Measurements from ENCODE around the gene ZNF423. TPM values are rescaled to one million over a fixed set of nuclear protein-coding genes. Genes with fewer than 3 reads are reported as not detected.

ZNF423 gene
- total RNA-seq, 1 donor from 2014 or later, result 10.6 TPM

GRCh38 chr16:49505556-49505955 lies 350.4 kb downstream of the ZNF423 start:
- peaks cover 3% of the 10 kb centered on the region for H3K36me3 Mint-ChIP-seq (ENCODE audit: low read depth, unreplicated experiment)
- Histone ChIP-seq H3K9me3 (ENCODE audit: insufficient read depth, low read depth, low read length) (no peaks in the 10 kb centered on the region), H3K4me2 (ENCODE audit: low read length) (no peak overlapping the region), H3K27me3 (ENCODE audit: insufficient read depth, low read length) (no peaks in the 10 kb centered on the region), H3K36me3 (ENCODE audit: insufficient read depth, low read length) (no peaks in the 10 kb centered on the region), H3K4me3 (ENCODE audit: insufficient read depth, low read depth, low read length) (no peak overlapping the region), H3K27ac (ENCODE audit: low read depth, low read length) (no peak overlapping the region), H2AFZ (ENCODE audit: low read depth, low read length) (no peak overlapping the region), H3K79me2 (ENCODE audit: insufficient read depth, low read length) (no peaks in the 10 kb centered on the region), H4K20me1 (ENCODE audit: insufficient read depth, low read length) (no peaks in the 10 kb centered on the region), H3K4me1 (ENCODE audit: insufficient read depth, low read length) (no peaks in the 10 kb centered on the region), H3K9ac (ENCODE audit: low read length) (no peak overlapping the region)
- peaks cover 5% of the 10 kb centered on the region for H3K27me3 Mint-ChIP-seq (ENCODE audit: low read depth, unreplicated experiment)
- H3K9me3 Mint-ChIP-seq (ENCODE audit: unreplicated experiment), result no peaks in the 10 kb centered on the region
- no peak overlapping the region for H3K27ac Mint-ChIP-seq (ENCODE audit: unreplicated experiment)
- FAIRE-seq, result no peak
- H3K4me1 Mint-ChIP-seq (ENCODE audit: low read depth, unreplicated experiment), result no peaks in the 10 kb centered on the region
- TF ChIP-seq EZH2 (IDR thresholded peaks at IDR 0.05; ENCODE audit: insufficient read depth, low read length) (no peak), CTCF (IDR thresholded peaks at IDR 0.05; ENCODE audit: insufficient read depth, low read depth, low read length) (no peak)
- no peak overlapping the region for H3K4me3 Mint-ChIP-seq (ENCODE audit: unreplicated experiment)
- DNase-seq (ENCODE audit: low read depth), result no peak

DNA sequence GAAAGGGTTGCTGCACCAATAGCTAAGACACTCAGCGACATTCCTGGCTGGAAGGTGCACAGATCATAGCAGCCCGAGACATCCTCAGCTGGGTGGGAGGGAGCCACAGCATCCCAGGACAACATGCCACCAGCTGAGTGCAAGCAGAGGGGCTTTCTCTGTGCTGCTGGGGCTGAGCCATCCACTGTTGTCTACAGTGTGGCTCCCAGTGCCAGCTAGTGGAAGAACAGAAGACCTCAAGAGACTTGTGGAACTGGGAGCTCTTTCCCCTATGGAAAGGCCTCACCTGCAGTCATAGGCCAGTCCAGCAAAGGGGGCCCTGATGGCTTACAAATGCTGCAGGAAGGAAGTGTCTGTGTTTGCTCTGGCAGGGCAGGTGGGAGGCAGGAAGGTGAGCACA lies 351.3 kb downstream of the ZNF423 start:
- peaks cover 5% of the 10 kb centered on the region for H3K27me3 Mint-ChIP-seq (ENCODE audit: low read depth, unreplicated experiment)
- TF ChIP-seq CTCF (IDR thresholded peaks at IDR 0.05; ENCODE audit: insufficient read depth, low read depth, low read length) (no peak), EZH2 (IDR thresholded peaks at IDR 0.05; ENCODE audit: insufficient read depth, low read length) (no peak)
- H3K27me3 ChIP-seq (ENCODE audit: insufficient read depth, low read length), result no peaks in the 10 kb centered on the region
- H3K27ac ChIP-seq (ENCODE audit: low read depth, low read length), result no peak overlapping the region
- H3K79me2 ChIP-seq (ENCODE audit: insufficient read depth, low read length), result no peaks in the 10 kb centered on the region
- peaks cover 3% of the 10 kb centered on the region for H3K36me3 Mint-ChIP-seq (ENCODE audit: low read depth, unreplicated experiment)
- no peak overlapping the region for H3K27ac Mint-ChIP-seq (ENCODE audit: unreplicated experiment)
- H3K9me3 ChIP-seq (ENCODE audit: insufficient read depth, low read depth, low read length), result no peaks in the 10 kb centered on the region
- no peaks in the 10 kb centered on the region for H3K4me1 ChIP-seq (ENCODE audit: insufficient read depth, low read length)
- no peaks in the 10 kb centered on the region for H3K36me3 ChIP-seq (ENCODE audit: insufficient read depth, low read length)
- H3K4me1 Mint-ChIP-seq (ENCODE audit: low read depth, unreplicated experiment), result no peaks in the 10 kb centered on the region
- no peak overlapping the region for H3K4me2 ChIP-seq (ENCODE audit: low read length)
- no peaks in the 10 kb centered on the region for H3K9me3 Mint-ChIP-seq (ENCODE audit: unreplicated experiment)
- H3K4me3 Mint-ChIP-seq (ENCODE audit: unreplicated experiment), result no peak overlapping the region
- no peaks in the 10 kb centered on the region for H4K20me1 ChIP-seq (ENCODE audit: insufficient read depth, low read length)
- FAIRE-seq (no peak), DNase-seq (ENCODE audit: low read depth) (no peak)
- no peak overlapping the region for H3K9ac ChIP-seq (ENCODE audit: low read length)
- no peak overlapping the region for H2AFZ ChIP-seq (ENCODE audit: low read depth, low read length)
- no peak overlapping the region for H3K4me3 ChIP-seq (ENCODE audit: insufficient read depth, low read depth, low read length)

GRCh38 chr16:49504023-49504364 lies 351.9 kb downstream of the ZNF423 start:
- H2AFZ ChIP-seq (ENCODE audit: low read depth, low read length), result no peak overlapping the region
- no peaks in the 10 kb centered on the region for H3K4me1 ChIP-seq (ENCODE audit: insufficient read depth, low read length)
- no peaks in the 10 kb centered on the region for H4K20me1 ChIP-seq (ENCODE audit: insufficient read depth, low read length)
- peaks cover 3% of the 10 kb centered on the region for H3K36me3 Mint-ChIP-seq (ENCODE audit: low read depth, unreplicated experiment)
- TF ChIP-seq EZH2 (IDR thresholded peaks at IDR 0.05; ENCODE audit: insufficient read depth, low read length), result no peak
- TF ChIP-seq CTCF (IDR thresholded peaks at IDR 0.05; ENCODE audit: insufficient read depth, low read depth, low read length), result no peak
- no peak for DNase-seq (ENCODE audit: low read depth)
- FAIRE-seq, result no peak
- H3K27me3 Mint-ChIP-seq (ENCODE audit: low read depth, unreplicated experiment), result peaks cover 5% of the 10 kb centered on the region
- H3K79me2 ChIP-seq (ENCODE audit: insufficient read depth, low read length), result no peaks in the 10 kb centered on the region
- H3K27me3 ChIP-seq (ENCODE audit: insufficient read depth, low read length), result no peaks in the 10 kb centered on the region
- no peaks in the 10 kb centered on the region for H3K9me3 Mint-ChIP-seq (ENCODE audit: unreplicated experiment)
- no peak overlapping the region for H3K27ac Mint-ChIP-seq (ENCODE audit: unreplicated experiment)
- no peak overlapping the region for H3K9ac ChIP-seq (ENCODE audit: low read length)
- no peaks in the 10 kb centered on the region for H3K9me3 ChIP-seq (ENCODE audit: insufficient read depth, low read depth, low read length)
- H3K36me3 ChIP-seq (ENCODE audit: insufficient read depth, low read length), result no peaks in the 10 kb centered on the region
- no peak overlapping the region for H3K4me2 ChIP-seq (ENCODE audit: low read length)
- no peak overlapping the region for H3K4me3 ChIP-seq (ENCODE audit: insufficient read depth, low read depth, low read length)
- no peaks in the 10 kb centered on the region for H3K4me1 Mint-ChIP-seq (ENCODE audit: low read depth, unreplicated experiment)
- H3K27ac ChIP-seq (ENCODE audit: low read depth, low read length), result no peak overlapping the region
- H3K4me3 Mint-ChIP-seq (ENCODE audit: unreplicated experiment), result no peak overlapping the region

All from astrocyte (in vitro differentiated cells and primary cell).